ENCODE data around the gene HAUS7. TPM values are rescaled to one million over a fixed set of nuclear protein-coding genes. Genes with fewer than 3 reads are reported as not detected.
A peak's percentile ranks its signal among the peaks of the same experiment; 100 is the strongest.

HAUS7 gene
- total and polyA plus RNA-seq, 2 experiments from 2014 or later, result 24.5 to 28.3 TPM

DNA sequence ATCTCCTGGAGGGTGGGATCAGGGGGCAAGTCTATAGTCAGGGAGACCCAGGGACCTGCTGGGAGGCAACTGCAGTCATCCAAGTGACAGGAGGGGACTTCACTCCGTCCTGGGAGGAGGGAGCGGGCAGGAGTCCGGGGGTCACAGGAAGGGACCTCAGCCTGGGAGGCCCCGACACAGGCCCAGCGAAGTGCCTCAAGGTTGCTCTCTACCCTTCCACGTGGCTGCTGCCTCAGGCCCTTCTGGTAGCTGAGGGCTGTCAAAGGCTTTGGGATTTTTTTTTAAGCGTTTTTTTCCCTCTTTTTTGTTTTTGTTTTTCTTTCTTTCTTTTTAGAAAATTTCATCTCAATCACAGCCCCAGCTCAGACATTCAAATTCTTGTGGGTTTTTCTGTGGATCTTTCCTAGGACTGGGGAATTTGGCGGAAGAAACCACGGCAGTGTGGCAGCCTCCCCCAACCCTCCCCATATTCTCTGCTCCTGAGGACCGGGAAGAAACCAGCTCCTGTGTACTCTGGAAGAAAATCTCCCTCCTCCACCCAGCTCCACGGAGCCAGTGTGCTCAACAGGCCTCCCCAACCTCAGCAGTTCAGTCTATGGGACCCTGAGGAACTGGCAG, 1.4 kb upstream of the HAUS7 start:
- no peaks in the 10 kb centered on the region for H3K9me2 ChIP-seq (ENCODE audit: insufficient read depth)
- H3K79me2 ChIP-seq (ENCODE audit: insufficient read depth), result no peaks in the 10 kb centered on the region
- no peak overlapping the region for H2AFZ ChIP-seq
- H3K4me3 ChIP-seq, result no peak overlapping the region
- no peak overlapping the region for H3K4me2 ChIP-seq (ENCODE audit: unreplicated experiment)
- H3K27me3 ChIP-seq (replicated peaks; ENCODE audit: insufficient read depth), result no peaks in the 10 kb centered on the region
- no peaks in the 10 kb centered on the region for H3K36me3 ChIP-seq (ENCODE audit: low read depth)
- no peaks in the 10 kb centered on the region for H4K20me1 ChIP-seq (ENCODE audit: insufficient read depth)
- H3K4me1 ChIP-seq (ENCODE audit: insufficient read depth), result peaks cover 14% of the 10 kb centered on the region
- no peak for DNase-seq
- H3K9ac ChIP-seq, result no peak overlapping the region
- in situ Hi-C loops (cut with MboI), result no loop called here
- TF ChIP-seq EZH2phosphoT487 (IDR thresholded peaks at IDR 0.05; ENCODE audit: insufficient read depth, low read depth), result no peak
- TF ChIP-seq EZH2 (IDR thresholded peaks at IDR 0.05; ENCODE audit: insufficient read depth, poor library complexity, severe bottlenecking), result no peak
- 0 out of 2 replicates have a peak, but pooled peaks cover 4% of the 10 kb centered on the region for H3F3A ChIP-seq (ENCODE audit: insufficient read depth)
- H3K9me3 ChIP-seq (ENCODE audit: low read depth), result no peaks in the 10 kb centered on the region
- H3K27ac ChIP-seq, result no peak overlapping the region
- WGBS, 2 experiments (ENCODE audit: low coverage in 1 of 2, low lambda C conversion rate in 2 of 2, missing lambda C conversion rate in 2 of 2), result 54 to 57% methylated on average over 9 to 11 of the region's 11 CpGs

DNA sequence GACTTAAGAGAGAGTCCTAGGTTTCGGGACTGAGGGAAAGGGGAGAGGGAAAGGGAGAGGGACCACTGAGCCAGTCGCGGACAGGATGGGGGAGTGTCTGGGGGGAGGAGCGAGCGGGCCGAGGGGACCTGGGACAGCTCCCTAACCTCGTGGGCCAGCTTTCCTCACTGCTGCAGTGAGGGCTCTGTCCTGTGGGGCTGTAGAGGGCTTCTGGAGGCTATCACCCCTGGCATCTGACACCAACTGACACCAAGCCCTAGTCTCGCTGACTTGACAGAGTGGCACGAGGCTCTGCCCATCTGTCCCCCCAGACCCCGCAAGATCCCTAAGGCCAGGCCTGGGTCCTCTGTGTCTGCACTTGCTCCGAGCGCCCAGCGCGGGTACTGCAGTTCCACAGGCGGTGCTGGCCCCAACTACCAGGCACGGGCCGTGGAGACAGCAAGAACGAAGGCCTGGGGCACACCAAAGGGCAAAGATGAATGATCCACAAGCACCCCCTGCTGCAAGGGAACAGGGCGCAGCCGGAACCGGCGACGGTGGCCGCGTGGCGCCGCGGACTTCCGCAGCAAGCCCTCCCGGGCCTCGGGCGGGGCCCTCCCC, 465 bp downstream of the HAUS7 start:
- Histone ChIP-seq H3K9me3 (ENCODE audit: low read depth) (no peaks in the 10 kb centered on the region), H2AFZ (peak overlapping the region; percentile 77), H3K27me3 (replicated peaks; ENCODE audit: insufficient read depth) (no peaks in the 10 kb centered on the region), H3K27ac (peak overlapping the region; percentile 45), H3K79me2 (ENCODE audit: insufficient read depth) (no peaks in the 10 kb centered on the region), H4K20me1 (ENCODE audit: insufficient read depth) (no peaks in the 10 kb centered on the region), H3K9ac (peak overlapping the region; percentile 72), H3F3A (ENCODE audit: insufficient read depth) (no peaks in the 10 kb centered on the region), H3K4me3 (peak overlapping the region; percentile 80), H3K4me1 (ENCODE audit: insufficient read depth) (peaks cover under 1% of the 10 kb centered on the region), H3K36me3 (ENCODE audit: low read depth) (no peaks in the 10 kb centered on the region), H3K9me2 (ENCODE audit: insufficient read depth) (no peaks in the 10 kb centered on the region), H3K4me2 (ENCODE audit: unreplicated experiment) (peak overlapping the region; percentile 79)
- WGBS, 2 experiments (ENCODE audit: low coverage in 1 of 2, low lambda C conversion rate in 2 of 2, missing lambda C conversion rate in 2 of 2), result 0 to 1% methylated on average over 11 to 15 of the region's 32 CpGs
- TF ChIP-seq EZH2phosphoT487 (IDR thresholded peaks at IDR 0.05; ENCODE audit: insufficient read depth, low read depth) (no peak), EZH2 (IDR thresholded peaks at IDR 0.05; ENCODE audit: insufficient read depth, poor library complexity, severe bottlenecking) (no peak)
- peak; percentile 66 for DNase-seq
- in situ Hi-C loops (cut with MboI), result no loop called here

DNA sequence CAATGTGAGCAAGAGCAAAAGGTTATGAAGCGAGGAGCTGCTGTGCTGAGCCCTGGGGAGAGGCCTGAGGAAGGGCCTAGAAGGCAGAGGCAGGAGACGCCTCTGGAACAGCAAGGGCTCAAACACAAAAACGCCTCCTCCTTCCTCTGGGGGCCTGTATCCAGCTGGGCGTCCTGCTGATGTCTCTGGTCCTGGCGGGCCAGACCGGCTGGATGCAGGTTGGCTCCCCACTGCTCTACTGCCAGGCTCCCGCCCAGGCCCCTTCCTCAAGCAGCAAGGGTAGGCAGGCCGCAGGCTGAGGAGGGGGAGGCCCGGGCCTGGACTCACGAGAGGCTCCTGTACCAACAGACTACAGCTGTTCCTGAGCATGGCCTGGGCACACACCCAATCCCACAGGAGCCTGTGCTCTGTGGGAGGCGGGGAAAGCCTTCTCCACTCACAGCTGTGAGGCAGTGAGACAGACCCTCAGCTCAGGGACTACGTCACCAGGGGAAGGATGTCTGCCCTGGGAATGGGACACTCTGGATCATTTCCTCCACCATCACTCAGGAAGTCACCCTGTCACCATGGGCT, 2.3 kb downstream of the HAUS7 start:
- TF ChIP-seq EZH2 (IDR thresholded peaks at IDR 0.05; ENCODE audit: insufficient read depth, poor library complexity, severe bottlenecking) (no peak), EZH2phosphoT487 (IDR thresholded peaks at IDR 0.05; ENCODE audit: insufficient read depth, low read depth) (no peak)
- Histone ChIP-seq H4K20me1 (ENCODE audit: insufficient read depth) (no peaks in the 10 kb centered on the region), H3K9me3 (ENCODE audit: low read depth) (no peaks in the 10 kb centered on the region), H3K27ac (no peak overlapping the region), H3K4me1 (ENCODE audit: insufficient read depth) (no peaks in the 10 kb centered on the region), H3K9me2 (ENCODE audit: insufficient read depth) (no peaks in the 10 kb centered on the region), H3K4me3 (no peak overlapping the region), H3K4me2 (ENCODE audit: unreplicated experiment) (no peak overlapping the region), H3K36me3 (ENCODE audit: low read depth) (no peaks in the 10 kb centered on the region), H2AFZ (no peak overlapping the region), H3K79me2 (ENCODE audit: insufficient read depth) (no peaks in the 10 kb centered on the region), H3F3A (ENCODE audit: insufficient read depth) (no peaks in the 10 kb centered on the region), H3K9ac (no peak overlapping the region), H3K27me3 (replicated peaks; ENCODE audit: insufficient read depth) (no peaks in the 10 kb centered on the region)
- DNase-seq, result no peak
- 79 to 90% methylated on average over 4 to 12 of the region's 12 CpGs for WGBS, 2 experiments (ENCODE audit: low coverage in 1 of 2, low lambda C conversion rate in 2 of 2, missing lambda C conversion rate in 2 of 2)
- in situ Hi-C loops (cut with MboI), result no loop called here

DNA sequence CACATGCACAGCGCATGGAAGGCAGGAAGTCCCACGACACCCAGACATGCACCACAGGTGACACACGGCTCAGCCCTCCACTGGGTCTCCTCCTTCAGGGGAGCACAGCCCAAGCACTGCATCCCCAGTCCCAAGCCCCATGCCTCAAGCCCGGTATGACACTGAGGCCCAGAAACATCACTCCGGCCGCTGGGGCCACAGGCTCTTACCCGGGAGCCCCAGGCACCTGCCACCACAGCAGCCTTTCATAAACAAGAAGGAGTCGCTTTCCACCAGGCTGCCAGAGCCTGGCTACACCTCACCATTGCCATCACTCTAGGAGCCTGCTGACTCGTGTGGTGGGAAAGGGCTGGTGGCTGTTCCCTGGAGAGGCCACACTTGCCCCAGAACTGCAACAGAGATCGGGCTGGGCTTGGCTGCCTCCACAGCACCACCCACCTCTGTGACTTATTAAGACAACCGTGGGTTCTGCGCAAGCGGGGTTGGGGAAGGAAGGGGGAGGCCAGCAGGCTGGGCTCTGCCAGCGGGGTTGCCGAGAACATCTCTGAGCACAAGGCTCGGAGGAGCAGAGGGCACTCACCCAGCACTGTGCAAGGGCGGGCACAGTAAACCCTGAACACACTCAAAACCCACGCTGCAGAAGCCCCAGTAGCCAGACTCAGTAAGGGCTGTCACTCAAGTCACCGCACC, 4.5 kb downstream of the HAUS7 start:
- DNase-seq, result no peak
- Histone ChIP-seq H4K20me1 (ENCODE audit: insufficient read depth) (no peaks in the 10 kb centered on the region), H3K4me1 (ENCODE audit: insufficient read depth) (no peaks in the 10 kb centered on the region), H3K9ac (no peak overlapping the region), H2AFZ (no peak overlapping the region), H3K79me2 (ENCODE audit: insufficient read depth) (no peaks in the 10 kb centered on the region), H3K4me3 (no peak overlapping the region), H3K4me2 (ENCODE audit: unreplicated experiment) (no peak overlapping the region), H3F3A (ENCODE audit: insufficient read depth) (no peaks in the 10 kb centered on the region), H3K27me3 (replicated peaks; ENCODE audit: insufficient read depth) (no peaks in the 10 kb centered on the region), H3K9me2 (ENCODE audit: insufficient read depth) (no peaks in the 10 kb centered on the region), H3K36me3 (ENCODE audit: low read depth) (no peaks in the 10 kb centered on the region), H3K27ac (no peak overlapping the region), H3K9me3 (ENCODE audit: low read depth) (no peaks in the 10 kb centered on the region)
- 80% methylated on average over 14 to 17 of the region's 19 CpGs for WGBS, 2 experiments (ENCODE audit: low coverage in 1 of 2, low lambda C conversion rate in 2 of 2, missing lambda C conversion rate in 2 of 2)
- TF ChIP-seq EZH2phosphoT487 (IDR thresholded peaks at IDR 0.05; ENCODE audit: insufficient read depth, low read depth), result no peak
- TF ChIP-seq EZH2 (IDR thresholded peaks at IDR 0.05; ENCODE audit: insufficient read depth, poor library complexity, severe bottlenecking), result no peak
- in situ Hi-C loops (cut with MboI), result no loop called here
